PFSK-1 (cell line): Measurements from ENCODE around the gene CCDC97.

Experiments used
- FOXP2 ChIP-seq: optimal IDR thresholded peaks from 2 replicates; pipeline ENCODE3; 2011; ENCODE audit warnings: borderline replicate concordance, control low read depth, inconsistent platforms; ENCODE audit not compliant: insufficient read depth; ENCODE audit errors: extremely low read length, extremely low read depth
- POLR2AphosphoS5 ChIP-seq: IDR thresholded peaks from 2 replicates; pipeline ENCODE4 v1.6.1; 2012; ENCODE audit warnings: low read depth, mild to moderate bottlenecking, control low read depth, low read length, moderate library complexity
- SIN3A ChIP-seq: IDR thresholded peaks from 2 replicates; pipeline ENCODE4 v1.6.1; 2012; ENCODE audit warnings: mild to moderate bottlenecking, low read length, moderate library complexity, borderline replicate concordance; ENCODE audit not compliant: insufficient read depth
- TAF1 ChIP-seq: IDR thresholded peaks from 2 replicates; pipeline ENCODE4 v1.6.1; 2012; ENCODE audit warnings: low read length, control low read depth, borderline replicate concordance; ENCODE audit not compliant: insufficient read depth
- TF ChIP-seq, protein P1 (sequence below), 2 experiments: IDR thresholded peaks; 2 replicates each; pipeline versions ENCODE4 v1.6.1 to v1.8.0; 2011 to 2012; ENCODE audit warnings: low read depth in 2 of 2, low read length in 2 of 2, control low read depth in 1 of 2, inconsistent platforms in 1 of 2, mild to moderate bottlenecking in 1 of 2, moderate library complexity in 1 of 2; ENCODE audit not compliant: insufficient read depth in 1 of 2

Gene CCDC97

DNA sequence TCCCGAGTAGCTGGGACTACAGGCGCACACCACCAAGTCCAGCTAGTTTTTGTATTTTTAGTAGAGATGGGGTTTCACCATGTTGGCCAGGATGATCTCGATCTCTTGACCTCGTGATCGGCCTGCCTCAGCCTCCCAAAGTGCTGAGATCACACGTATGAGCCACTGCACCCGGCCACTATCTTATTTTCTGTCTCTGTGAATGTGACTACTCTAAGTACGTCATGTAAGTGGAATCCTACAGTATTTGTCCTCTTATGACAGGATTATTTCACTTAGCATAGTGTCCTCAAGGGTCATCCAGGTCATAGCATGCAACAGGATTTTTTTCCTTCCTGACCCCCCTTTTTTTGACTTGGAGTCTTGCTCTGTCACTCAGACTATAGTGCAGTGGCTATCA is 61.6 kb downstream of the CCDC97 start:
- TF ChIP-seq SIN3A (no peak), FOXP2 (no peak)
- TF ChIP-seq, protein P1, sequence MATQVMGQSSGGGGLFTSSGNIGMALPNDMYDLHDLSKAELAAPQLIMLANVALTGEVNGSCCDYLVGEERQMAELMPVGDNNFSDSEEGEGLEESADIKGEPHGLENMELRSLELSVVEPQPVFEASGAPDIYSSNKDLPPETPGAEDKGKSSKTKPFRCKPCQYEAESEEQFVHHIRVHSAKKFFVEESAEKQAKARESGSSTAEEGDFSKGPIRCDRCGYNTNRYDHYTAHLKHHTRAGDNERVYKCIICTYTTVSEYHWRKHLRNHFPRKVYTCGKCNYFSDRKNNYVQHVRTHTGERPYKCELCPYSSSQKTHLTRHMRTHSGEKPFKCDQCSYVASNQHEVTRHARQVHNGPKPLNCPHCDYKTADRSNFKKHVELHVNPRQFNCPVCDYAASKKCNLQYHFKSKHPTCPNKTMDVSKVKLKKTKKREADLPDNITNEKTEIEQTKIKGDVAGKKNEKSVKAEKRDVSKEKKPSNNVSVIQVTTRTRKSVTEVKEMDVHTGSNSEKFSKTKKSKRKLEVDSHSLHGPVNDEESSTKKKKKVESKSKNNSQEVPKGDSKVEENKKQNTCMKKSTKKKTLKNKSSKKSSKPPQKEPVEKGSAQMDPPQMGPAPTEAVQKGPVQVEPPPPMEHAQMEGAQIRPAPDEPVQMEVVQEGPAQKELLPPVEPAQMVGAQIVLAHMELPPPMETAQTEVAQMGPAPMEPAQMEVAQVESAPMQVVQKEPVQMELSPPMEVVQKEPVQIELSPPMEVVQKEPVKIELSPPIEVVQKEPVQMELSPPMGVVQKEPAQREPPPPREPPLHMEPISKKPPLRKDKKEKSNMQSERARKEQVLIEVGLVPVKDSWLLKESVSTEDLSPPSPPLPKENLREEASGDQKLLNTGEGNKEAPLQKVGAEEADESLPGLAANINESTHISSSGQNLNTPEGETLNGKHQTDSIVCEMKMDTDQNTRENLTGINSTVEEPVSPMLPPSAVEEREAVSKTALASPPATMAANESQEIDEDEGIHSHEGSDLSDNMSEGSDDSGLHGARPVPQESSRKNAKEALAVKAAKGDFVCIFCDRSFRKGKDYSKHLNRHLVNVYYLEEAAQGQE (IDR thresholded peaks at IDR 0.05; ENCODE audit: insufficient read depth in 1 of 2, low read depth in 2 of 2, low read length in 2 of 2): no peak

GRCh38 chr19:41372501-41372900 is 62.5 kb downstream of the CCDC97 start:
- TF ChIP-seq, protein P1 (IDR thresholded peaks at IDR 0.05; ENCODE audit: insufficient read depth in 1 of 2, low read depth in 2 of 2, low read length in 2 of 2): no peak
- TF ChIP-seq SIN3A: no peak
- TF ChIP-seq POLR2AphosphoS5: no peak
- no peak for TF ChIP-seq TAF1
- TF ChIP-seq FOXP2: no peak

- TF ChIP-seq SIN3A (no peak), FOXP2 (peak; percentile 51), TAF1 (no peak), POLR2AphosphoS5 (0 out of 2 replicates have a peak, but pooled peaks have one; percentile 18)
- TF ChIP-seq, protein P1 (IDR thresholded peaks at IDR 0.05; ENCODE audit: insufficient read depth in 1 of 2, low read depth in 2 of 2, low read length in 2 of 2): no peak
Observed at GRCh38 chr19:41373993-41374392, 64.0 kb downstream of the CCDC97 start.
